Dedifferentiated amniotic fluid mesenchymal stem cell (primary cell): ENCODE data around the gene AJAP1.

Experiments
- DNase-seq: peaks from one replicate; pipeline ENCODE4 v3.0.0-alpha.2; 2016; ENCODE audit errors: extremely low spot score

The AJAP1 gene

DNA sequence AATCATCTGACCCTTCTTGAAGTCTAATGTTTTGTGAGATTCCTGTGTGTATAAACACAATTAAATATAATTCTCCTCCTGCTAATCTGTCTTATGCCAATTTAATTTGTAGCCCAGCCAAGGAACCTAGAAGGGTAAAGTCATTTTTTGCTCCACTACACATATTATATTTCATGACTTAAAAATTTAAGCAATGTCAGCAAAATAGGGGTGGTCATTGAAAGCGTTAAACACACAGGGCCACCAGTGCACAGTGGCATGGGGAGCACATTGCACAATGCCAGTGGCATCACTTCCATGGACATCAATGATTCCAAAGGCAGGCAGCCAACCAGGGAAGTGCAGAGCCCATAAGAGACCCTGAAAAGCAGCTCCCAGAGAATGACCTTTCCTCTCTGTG is 166.1 kb downstream of the AJAP1 start:
- DNase-seq: no peak

DNA sequence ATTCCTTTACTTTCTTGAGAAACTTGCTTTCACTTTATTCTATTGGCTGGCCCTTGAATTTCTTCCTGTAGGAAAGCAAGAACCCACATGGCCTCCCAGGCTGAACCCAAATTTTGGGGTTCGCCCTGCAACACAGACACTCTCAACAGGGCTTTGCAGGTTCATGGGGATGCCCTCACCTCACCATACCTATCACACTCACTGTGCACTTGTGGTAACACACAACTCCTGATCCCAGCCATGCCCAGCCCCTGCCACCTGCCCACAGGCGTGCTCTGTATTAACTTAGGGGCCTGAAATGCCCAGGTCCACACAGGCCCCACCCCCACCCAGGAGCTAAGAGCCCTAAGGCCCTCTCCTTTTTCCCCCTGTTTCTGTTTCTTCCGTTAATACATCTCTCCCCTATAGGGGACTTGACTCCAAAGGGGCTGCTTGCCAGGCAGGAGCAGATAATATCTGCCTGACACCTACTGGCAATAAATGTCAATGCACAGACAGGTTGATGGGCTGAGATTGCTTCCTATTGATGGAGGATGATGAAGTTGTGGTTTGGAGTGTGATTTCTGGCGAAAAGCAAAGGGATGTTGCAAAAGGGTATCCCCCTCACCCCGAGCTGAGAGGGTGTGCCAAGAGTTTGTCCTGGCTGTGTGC is 171.5 kb downstream of the AJAP1 start:
- no peak for DNase-seq

DNA sequence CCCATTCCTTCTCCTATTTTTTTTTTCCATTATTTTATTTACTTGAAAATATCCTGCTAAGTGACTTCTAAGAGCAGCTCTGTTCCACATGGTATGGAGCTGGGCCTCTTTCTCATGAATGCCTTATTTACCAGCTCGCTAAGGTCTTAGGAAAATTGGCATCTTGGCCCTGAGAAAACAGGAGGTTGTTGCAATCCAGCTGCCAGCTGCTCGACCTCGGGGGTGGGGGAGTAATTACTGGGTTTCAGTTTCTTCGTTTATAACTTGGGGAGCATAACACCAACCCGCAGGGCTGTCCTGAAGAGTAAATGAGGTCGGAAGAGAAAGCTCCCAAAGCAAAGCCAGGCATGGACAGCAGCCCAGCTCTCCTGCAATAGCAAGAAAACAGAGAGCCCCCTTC is 176.3 kb downstream of the AJAP1 start:
- DNase-seq: no peak

DNA sequence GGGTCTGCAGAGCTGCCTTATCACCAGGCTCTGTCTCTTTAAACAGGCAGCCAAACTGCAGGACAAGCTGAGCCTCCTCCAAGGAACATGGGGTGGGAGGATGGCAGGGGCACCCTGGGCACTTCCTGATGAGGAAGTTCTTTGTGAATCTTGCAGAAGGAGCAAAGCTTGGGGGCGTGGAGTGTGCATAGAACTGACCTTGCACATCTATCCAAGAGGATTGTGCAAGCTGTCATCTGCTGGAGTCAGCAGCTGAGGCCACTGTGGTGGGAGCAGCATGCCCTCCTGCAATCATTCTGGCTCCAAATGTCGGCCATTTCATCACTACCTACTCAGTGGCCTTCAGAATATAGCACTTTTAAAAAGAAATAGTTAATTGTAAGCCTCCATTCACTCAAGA is 182.2 kb downstream of the AJAP1 start:
- DNase-seq: no peak

DNA sequence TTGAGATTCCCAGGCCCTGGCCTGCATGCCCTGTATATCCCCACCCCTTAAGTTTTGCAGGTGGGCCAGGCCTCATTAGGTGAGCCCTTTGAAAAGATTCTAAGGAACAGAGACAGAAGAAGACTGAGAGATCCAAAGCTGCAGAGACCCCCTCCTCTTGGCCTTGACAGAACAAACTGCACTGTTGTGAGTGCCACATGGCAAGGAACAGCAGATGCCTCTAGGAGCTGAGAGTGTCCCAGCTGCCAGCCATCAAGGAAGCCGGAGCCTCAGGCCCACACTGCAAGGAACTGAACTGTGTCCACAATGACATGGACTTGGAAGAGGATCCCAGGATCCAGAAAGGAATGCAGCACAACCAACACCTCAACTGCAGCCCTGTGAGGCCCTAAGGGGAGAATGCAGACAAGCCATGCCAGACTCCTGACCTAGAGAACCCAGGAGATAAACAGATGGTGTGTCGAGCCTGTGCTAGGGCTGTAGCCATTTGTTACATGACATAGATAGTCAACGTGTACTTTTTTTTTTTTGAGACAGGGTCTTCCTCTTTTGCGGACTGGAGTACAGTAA is 182.7 kb downstream of the AJAP1 start:
- DNase-seq: no peak

DNA sequence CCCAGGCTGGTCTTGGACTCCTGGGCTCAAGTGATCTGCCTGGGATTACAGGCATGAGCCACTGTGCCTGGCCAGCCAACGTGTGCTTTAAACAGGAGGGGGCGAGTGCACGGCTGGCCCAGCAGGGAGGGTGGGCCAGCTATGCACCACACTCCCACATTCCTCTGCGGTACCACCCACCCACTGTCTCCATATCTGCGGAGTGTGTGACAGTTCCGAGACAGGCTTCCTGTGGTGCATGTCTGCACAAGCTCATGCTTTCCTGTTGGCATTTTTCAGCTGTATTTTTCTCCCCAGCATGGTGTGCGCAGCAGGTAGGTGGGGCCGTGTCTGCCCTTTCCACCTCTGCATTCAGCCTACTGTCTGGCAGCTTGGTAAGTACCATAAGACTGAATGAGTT is 183.3 kb downstream of the AJAP1 start:
- no peak for DNase-seq

DNA sequence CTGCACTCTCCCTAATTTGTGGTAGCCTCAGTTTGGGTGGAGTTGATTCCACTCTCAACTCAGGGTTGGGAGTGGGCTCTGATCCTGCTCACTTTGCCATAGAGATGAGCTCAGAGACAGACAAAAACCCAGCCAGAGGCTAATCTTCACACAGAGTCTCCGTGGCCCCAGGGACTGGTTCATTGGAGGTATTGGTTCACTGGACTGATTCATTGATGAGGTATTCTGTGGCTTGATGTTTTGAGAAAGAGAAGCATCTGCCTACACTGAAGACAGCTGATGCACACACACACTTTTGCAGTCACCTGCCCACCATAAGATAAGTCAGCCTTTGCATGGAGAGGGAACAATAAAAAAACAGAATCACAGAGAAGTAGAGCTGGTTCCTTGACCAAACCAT is 183.8 kb downstream of the AJAP1 start:
- DNase-seq: no peak
